Activated CD8-positive, alpha-beta T cell treated with anti-CD3 and anti-CD28 coated beads for 36 hours (primary cell): ENCODE measurements around the gene SMC1A. TPM values are rescaled to one million over a fixed set of nuclear protein-coding genes. Genes with fewer than 3 reads are reported as not detected.
"Not testable (repeated sequence)": the region's sequence is repeated elsewhere in the genome, so short reads cannot be mapped to it uniquely, and the experiment has no call there.

ENCODE experiments used
- ATAC-seq: fragments of 200-7000 bp; cut with Tn5 transposase; one replicate; pipeline ENCODE4 v1.10.0; 2021; ENCODE audit warnings: mild to moderate bottlenecking, moderate library complexity
- CTCF ChIA-PET: fragments of 350-600 bp; sonication (Branson Sonifier 250); formaldehyde crosslinking; loops from one replicate; lab custom pipeline; 2021; ENCODE audit warnings: antibody characterized with exemption; lab: Charles Lee
- POLR2A ChIA-PET: fragments of 350-600 bp; sonication (Branson Sonifier 250); formaldehyde crosslinking; loops from one replicate; lab custom pipeline; 2021; ENCODE audit warnings: antibody characterized with exemption; lab: Charles Lee
- DNase-seq: peaks from one replicate; pipeline ENCODE4 v3.0.0-alpha.2; 2020
- H3K27ac Mint-ChIP-seq: one replicate; pipeline ENCODE4 v1.8.0; 2021; ENCODE audit warnings: mild to moderate bottlenecking, mixed read lengths
- H3K27me3 Mint-ChIP-seq: one replicate; pipeline ENCODE4 v1.8.0; 2021; ENCODE audit warnings: mixed read lengths
- H3K36me3 Mint-ChIP-seq: one replicate; pipeline ENCODE4 v1.8.0; 2021; ENCODE audit warnings: low read depth, mixed read lengths
- H3K4me1 Mint-ChIP-seq: one replicate; pipeline ENCODE4 v1.8.0; 2021; ENCODE audit warnings: low read depth, mixed read lengths
- H3K4me3 Mint-ChIP-seq: one replicate; pipeline ENCODE4 v1.8.0; 2021; ENCODE audit warnings: mild to moderate bottlenecking, moderate library complexity, mixed read lengths
- H3K9me3 Mint-ChIP-seq: one replicate; pipeline ENCODE4 v1.8.0; 2021; ENCODE audit warnings: mixed read lengths
- CTCF ChIP-seq: fragments of 200-600 bp; IDR thresholded peaks from one replicate; pipeline ENCODE4 v1.8.0; 2022; ENCODE audit warnings: antibody characterized with exemption, mild to moderate bottlenecking
- intact Hi-C: fragments of 100-400 bp; cut with micrococcal nuclease; formaldehyde crosslinking; loops from one replicate; pipeline ENCODE4 v1.10.0; 2022
- total RNA-seq, 2 experiments: library from RNA; stranded (reverse); gene quantifications; one replicate each; pipeline ENCODE4 v1.2.3, GENCODE V29; 2021

The SMC1A gene
- total RNA-seq, 2 experiments from 2014 or later = 151 to 154 TPM

GRCh38 chrX:53376888-53377287, 45.6 kb downstream of the SMC1A start:
- ATAC-seq (no peak), DNase-seq (no peak)
- Mint-ChIP-seq H3K27me3 (no peaks in the 10 kb centered on the region), H3K36me3 (peaks cover 13% of the 10 kb centered on the region), H3K4me1 (no peaks in the 10 kb centered on the region), H3K4me3 (no peak overlapping the region), H3K27ac (no peak overlapping the region), H3K9me3 (no peaks in the 10 kb centered on the region)
- ChIA-PET CTCF (interaction anchor here (1.0 to 2.3 kb wide), 2 partner anchors 64 to 69 kb away, joined by 3 to 6 read pairs; no protein-coding TSS in a partner anchor), POLR2A (interaction anchor here (1.0 kb wide), 1 partner anchor 34 kb away, joined by 3 read pairs; no protein-coding TSS in a partner anchor)
- no peak for TF ChIP-seq CTCF
- intact Hi-C loops = no loop called here

GRCh38 chrX:53374923-53375322, 47.5 kb downstream of the SMC1A start:
- ATAC-seq (no peak), DNase-seq (no peak)
- no peak for TF ChIP-seq CTCF
- POLR2A ChIA-PET = interaction anchor here (1.4 kb wide), 1 partner anchor 89 kb away, joined by 3 read pairs; no protein-coding TSS in a partner anchor
- H3K27ac Mint-ChIP-seq = peak overlapping the region; percentile 27
- peaks cover 7% of the 10 kb centered on the region for H3K36me3 Mint-ChIP-seq
- H3K4me3 Mint-ChIP-seq = no peak overlapping the region
- H3K4me1 Mint-ChIP-seq = no peaks in the 10 kb centered on the region
- intact Hi-C loops = no loop called here
- no peaks in the 10 kb centered on the region for H3K27me3 Mint-ChIP-seq
- CTCF ChIA-PET = interaction anchor here (1.1 kb wide), 2 partner anchors 58 to 62 kb away, joined by 3 read pairs; no protein-coding TSS in a partner anchor
- no peaks in the 10 kb centered on the region for H3K9me3 Mint-ChIP-seq

- POLR2A ChIA-PET = interaction anchor here (0.5 to 1.4 kb wide), 2 partner anchors 88 to 290 kb away, joined by 3 read pairs; no protein-coding TSS in a partner anchor
- ATAC-seq (no peak), DNase-seq (no peak)
- TF ChIP-seq CTCF = no peak
- Mint-ChIP-seq H3K27me3 (no peaks in the 10 kb centered on the region), H3K4me3 (no peak overlapping the region), H3K27ac (no peak overlapping the region), H3K36me3 (peaks cover 3% of the 10 kb centered on the region), H3K9me3 (no peaks in the 10 kb centered on the region), H3K4me1 (no peaks in the 10 kb centered on the region)
- CTCF ChIA-PET = interaction anchor here (1.1 kb wide), 2 partner anchors 57 to 62 kb away, joined by 3 read pairs; no protein-coding TSS in a partner anchor
- intact Hi-C loops = no loop called here
These were observed 48.1 kb downstream of the SMC1A start for GRCh38 chrX:53374222-53374820.

- DNase-seq = no peak
- Mint-ChIP-seq H3K9me3 (no peaks in the 10 kb centered on the region), H3K4me1 (no peaks in the 10 kb centered on the region), H3K36me3 (peaks cover 2% of the 10 kb centered on the region), H3K27ac (no peak overlapping the region), H3K4me3 (no peak overlapping the region), H3K27me3 (no peaks in the 10 kb centered on the region)
- CTCF ChIA-PET = no interaction called here
- intact Hi-C loops = no loop called here
- no peak for ATAC-seq
- POLR2A ChIA-PET = no interaction called here
- TF ChIP-seq CTCF = no peak
These were observed 49.1 kb downstream of the SMC1A start for GRCh38 chrX:53373307-53373706.

GRCh38 chrX:53366454-53366853, 56.0 kb downstream of the SMC1A start:
- H3K4me1 Mint-ChIP-seq, CTCF ChIA-PET, POLR2A ChIA-PET, H3K4me3 Mint-ChIP-seq, H3K36me3 Mint-ChIP-seq, ATAC-seq, H3K27me3 Mint-ChIP-seq, DNase-seq, H3K9me3 Mint-ChIP-seq, intact Hi-C loops, H3K27ac Mint-ChIP-seq: not testable (repeated sequence)
